ENCODE results near the gene FAAP20.

- TF ChIP-seq EZH2phosphoT487 (IDR thresholded peaks at IDR 0.05; ENCODE audit: borderline replicate concordance), result no peak
- TF ChIP-seq, protein P1, sequence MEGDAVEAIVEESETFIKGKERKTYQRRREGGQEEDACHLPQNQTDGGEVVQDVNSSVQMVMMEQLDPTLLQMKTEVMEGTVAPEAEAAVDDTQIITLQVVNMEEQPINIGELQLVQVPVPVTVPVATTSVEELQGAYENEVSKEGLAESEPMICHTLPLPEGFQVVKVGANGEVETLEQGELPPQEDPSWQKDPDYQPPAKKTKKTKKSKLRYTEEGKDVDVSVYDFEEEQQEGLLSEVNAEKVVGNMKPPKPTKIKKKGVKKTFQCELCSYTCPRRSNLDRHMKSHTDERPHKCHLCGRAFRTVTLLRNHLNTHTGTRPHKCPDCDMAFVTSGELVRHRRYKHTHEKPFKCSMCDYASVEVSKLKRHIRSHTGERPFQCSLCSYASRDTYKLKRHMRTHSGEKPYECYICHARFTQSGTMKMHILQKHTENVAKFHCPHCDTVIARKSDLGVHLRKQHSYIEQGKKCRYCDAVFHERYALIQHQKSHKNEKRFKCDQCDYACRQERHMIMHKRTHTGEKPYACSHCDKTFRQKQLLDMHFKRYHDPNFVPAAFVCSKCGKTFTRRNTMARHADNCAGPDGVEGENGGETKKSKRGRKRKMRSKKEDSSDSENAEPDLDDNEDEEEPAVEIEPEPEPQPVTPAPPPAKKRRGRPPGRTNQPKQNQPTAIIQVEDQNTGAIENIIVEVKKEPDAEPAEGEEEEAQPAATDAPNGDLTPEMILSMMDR (conservative IDR thresholded peaks at IDR 0.05; ENCODE audit: low read length), result no peak
These were observed 34.1 kb upstream of the FAAP20 start for GRCh38 chr1:2228694-2229036.

Measured in Loucy (cell line).